ENCODE results near the gene SYN1. TPM values are rescaled to one million over a fixed set of nuclear protein-coding genes. Genes with fewer than 3 reads are reported as not detected.

SYN1 gene
- total and polyA plus RNA-seq, 8 donors = 1.0 to 7.2 (median 5.4) TPM

DNA sequence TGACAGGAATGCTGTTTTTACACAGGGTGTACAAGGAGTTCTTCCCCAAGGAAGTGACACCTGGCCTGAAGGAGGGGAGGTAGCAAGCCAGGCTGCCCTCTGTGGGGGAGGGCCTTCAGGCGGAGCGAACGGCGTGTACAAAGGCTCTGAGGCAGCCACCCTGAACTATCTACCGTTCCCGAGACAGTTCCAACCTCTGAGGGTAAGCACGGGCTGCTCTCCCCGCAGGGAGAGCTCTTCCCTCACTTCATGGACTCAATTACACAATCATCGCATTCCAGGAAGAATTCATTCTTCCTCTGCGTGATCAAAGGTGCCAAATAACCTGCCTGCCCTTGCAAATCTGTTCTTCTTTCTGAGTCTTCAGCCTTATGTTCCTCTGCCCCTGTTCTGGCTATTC is 25.9 kb upstream of the SYN1 start:
- ATAC-seq (no peak), DNase-seq (no peak)
- no peak overlapping the region for H3K4me3 ChIP-seq
- peak overlapping the region in 1 of 2 donors; percentile 3 for H3K27ac ChIP-seq
- peaks cover 0 to 9% of the 10 kb centered on the region in 2 donors for H3K36me3 ChIP-seq
- TF ChIP-seq CTCF (IDR thresholded peaks at IDR 0.05) = no peak
- intact Hi-C loops (cut with DNase I) = no loop called here
- H3K27me3 ChIP-seq = no peaks in the 10 kb centered on the region
- H3K4me1 ChIP-seq = peaks cover 3 to 20% of the 10 kb centered on the region in 2 donors
- H3K9me3 ChIP-seq = no peaks in the 10 kb centered on the region

DNA sequence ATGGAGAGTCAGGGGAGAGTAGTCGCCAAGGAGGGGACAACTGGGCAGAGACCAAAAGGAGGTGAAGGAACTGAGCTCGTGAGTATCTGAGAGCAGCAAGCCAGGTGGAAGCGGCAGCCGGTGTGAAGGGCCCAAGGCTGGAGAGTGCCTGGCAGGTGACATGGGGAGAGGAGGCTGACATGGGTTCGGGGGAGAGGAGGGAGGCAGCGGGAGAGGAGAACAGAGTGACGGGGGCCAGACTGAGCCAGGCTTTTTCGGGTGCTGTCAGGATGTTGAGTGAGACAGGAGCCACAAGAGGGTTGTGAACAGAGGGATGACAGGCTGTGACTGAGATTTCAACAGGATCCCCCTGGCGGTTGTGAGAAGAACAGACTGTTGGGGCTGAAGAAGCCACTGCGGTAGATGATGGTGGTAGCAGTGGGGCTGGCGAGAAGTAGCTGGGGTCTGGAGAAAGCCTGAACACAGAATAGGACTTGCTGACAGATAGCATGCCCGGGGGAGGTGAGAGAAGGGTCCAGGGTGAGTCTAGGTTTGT is 25.0 kb upstream of the SYN1 start:
- ATAC-seq (peak; percentile 40), DNase-seq (no peak)
- Histone ChIP-seq H3K9me3 (no peaks in the 10 kb centered on the region), H3K27me3 (no peaks in the 10 kb centered on the region), H3K4me3 (no peak overlapping the region), H3K36me3 (peaks cover 0 to 18% of the 10 kb centered on the region in 2 donors), H3K27ac (no peak overlapping the region), H3K4me1 (peaks cover 3 to 20% of the 10 kb centered on the region in 2 donors)
- intact Hi-C loops (cut with DNase I) = no loop called here
- TF ChIP-seq CTCF (IDR thresholded peaks at IDR 0.05) = no peak

GRCh38 chrX:47643926-47644325 is 24.3 kb upstream of the SYN1 start:
- Histone ChIP-seq H3K9me3 (no peaks in the 10 kb centered on the region), H3K4me1 (peaks cover 3 to 14% of the 10 kb centered on the region in 2 donors), H3K36me3 (peaks cover 0 to 24% of the 10 kb centered on the region in 2 donors), H3K4me3 (no peak overlapping the region), H3K27ac (no peak overlapping the region), H3K27me3 (no peaks in the 10 kb centered on the region)
- intact Hi-C loops (cut with DNase I) = no loop called here
- DNase-seq (no peak), ATAC-seq (peak; percentile 53)
- peak in 1 of 2 donors; percentile 18 for TF ChIP-seq CTCF (IDR thresholded peaks at IDR 0.05)

GRCh38 chrX:47638816-47639215 is 19.2 kb upstream of the SYN1 start:
- peaks cover 0 to 17% of the 10 kb centered on the region in 2 donors for H3K4me1 ChIP-seq
- H3K36me3 ChIP-seq = peaks cover 0 to 45% of the 10 kb centered on the region in 2 donors
- no peaks in the 10 kb centered on the region for H3K27me3 ChIP-seq
- DNase-seq (no peak), ATAC-seq (no peak)
- H3K4me3 ChIP-seq = no peak overlapping the region
- intact Hi-C loops (cut with DNase I) = no loop called here
- TF ChIP-seq CTCF (IDR thresholded peaks at IDR 0.05) = no peak
- no peaks in the 10 kb centered on the region for H3K9me3 ChIP-seq
- H3K27ac ChIP-seq = no peak overlapping the region

DNA sequence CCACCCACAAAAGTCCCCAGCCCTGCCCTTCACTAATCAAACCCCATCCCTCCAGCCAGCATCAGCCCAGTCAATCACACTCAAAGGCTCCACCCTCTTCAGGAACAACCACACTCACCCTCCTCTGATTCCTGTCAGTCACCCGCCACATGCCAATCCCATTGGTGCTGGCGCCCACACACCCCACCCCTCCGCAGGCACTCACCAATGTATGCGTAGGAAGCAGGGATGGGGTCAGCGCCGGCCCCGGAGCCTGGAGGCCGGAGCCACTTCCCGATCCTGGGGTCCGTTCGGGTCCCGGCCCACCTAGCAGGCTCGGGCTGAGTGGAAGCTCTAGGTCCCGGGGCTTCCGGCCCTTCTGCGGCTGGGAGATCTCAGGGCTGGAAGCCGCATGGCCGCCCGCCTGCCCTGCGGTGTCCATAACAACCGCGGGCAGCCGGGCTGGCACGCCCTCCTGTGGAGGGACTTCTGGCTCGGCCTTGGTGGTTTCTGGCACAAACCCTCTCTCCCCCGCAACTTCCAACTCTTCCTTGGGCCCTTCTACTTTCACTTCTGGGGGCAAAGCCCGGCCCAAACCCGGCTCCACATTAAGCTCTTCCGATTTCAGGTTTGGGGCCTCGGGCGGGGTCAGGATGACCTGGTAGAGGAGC is 18.0 kb upstream of the SYN1 start:
- intact Hi-C loops (cut with DNase I) = no loop called here
- DNase-seq (peak in 3 of 4 donors; percentile 51 to 87 (median 78)), ATAC-seq (peak; percentile 97)
- Histone ChIP-seq H3K4me1 (peaks cover 0 to 28% of the 10 kb centered on the region in 2 donors), H3K27me3 (no peaks in the 10 kb centered on the region), H3K27ac (peak overlapping the region in 1 of 2 donors; percentile 55), H3K36me3 (peaks cover 0 to 45% of the 10 kb centered on the region in 2 donors), H3K4me3 (peak overlapping the region; percentile 15 to 45), H3K9me3 (no peaks in the 10 kb centered on the region)
- TF ChIP-seq CTCF (IDR thresholded peaks at IDR 0.05) = no peak

All from left lung (tissue), 10 donors.